HG02798 (cell line): ENCODE results near the gene ATP9B.
"Not testable (repeated sequence)": the region's sequence is repeated elsewhere in the genome, so short reads cannot be mapped to it uniquely, and the experiment has no call there.

ENCODE experiments used
- ATAC-seq: cut with Tn5 transposase; IDR thresholded peaks from one replicate; pipeline ENCODE4 v1.9.1; 2021; ENCODE audit warnings: mild to moderate bottlenecking; ENCODE audit not compliant: unreplicated experiment, poor library complexity

Gene ATP9B

GRCh38 chr18:79133724-79134123, 64.5 kb downstream of the ATP9B start:
- ATAC-seq: no peak

DNA sequence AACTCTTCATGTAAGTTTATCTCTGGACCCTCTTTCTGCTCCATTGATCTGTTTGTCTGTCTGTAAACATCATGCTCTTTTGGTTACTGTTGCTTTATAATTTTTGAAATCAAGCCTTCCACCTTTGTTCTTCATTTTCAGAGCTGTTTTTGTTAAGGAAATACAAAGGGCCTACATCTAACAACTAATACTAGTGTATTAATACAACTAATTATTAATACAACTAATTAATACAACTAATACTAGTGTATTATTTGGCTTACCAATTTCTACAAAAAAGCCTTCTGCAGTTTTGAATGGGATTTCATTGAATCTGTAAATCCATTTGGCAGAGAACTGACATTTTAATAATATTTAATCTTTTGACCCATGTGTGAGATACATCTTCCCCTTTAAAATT, 66.7 kb downstream of the ATP9B start:
- ATAC-seq: no peak

DNA sequence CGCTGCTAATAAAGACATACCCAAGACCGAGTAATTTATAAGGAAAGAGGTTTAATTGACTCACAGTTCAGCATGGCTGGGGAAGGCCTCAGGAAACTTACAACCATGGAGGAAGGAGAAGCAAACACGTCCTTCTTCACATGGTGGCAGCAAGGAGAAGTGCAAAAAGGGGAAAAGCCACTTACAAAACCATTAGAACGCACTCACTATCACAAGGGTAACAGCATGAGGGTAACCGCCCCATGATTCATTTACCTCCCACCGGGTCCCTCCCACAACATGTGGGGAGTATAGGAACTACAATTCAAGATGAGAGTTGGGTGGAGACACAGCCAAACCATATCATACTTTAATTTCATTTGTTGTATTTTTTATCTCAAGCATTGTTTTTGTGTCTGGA, 67.5 kb downstream of the ATP9B start:
- ATAC-seq: no peak

DNA sequence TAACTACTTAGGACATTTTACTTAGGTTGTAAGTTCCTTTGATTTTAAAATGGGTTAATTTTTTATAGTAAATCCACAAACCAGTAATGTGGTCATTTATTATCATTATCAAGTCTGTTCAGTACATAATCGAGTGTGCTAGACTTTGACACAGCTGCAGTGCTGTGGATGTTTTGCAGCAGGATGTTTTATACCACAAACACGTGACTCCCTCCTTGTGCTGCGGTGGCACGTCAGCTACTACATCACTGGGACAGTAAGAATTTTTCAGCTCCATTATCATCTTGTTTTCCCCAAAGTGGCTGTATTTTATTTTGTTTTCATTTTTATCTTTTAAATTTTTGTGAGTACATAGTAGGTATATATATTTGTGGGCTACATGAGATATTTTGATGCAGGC, 70.0 kb downstream of the ATP9B start:
- ATAC-seq: no peak

DNA sequence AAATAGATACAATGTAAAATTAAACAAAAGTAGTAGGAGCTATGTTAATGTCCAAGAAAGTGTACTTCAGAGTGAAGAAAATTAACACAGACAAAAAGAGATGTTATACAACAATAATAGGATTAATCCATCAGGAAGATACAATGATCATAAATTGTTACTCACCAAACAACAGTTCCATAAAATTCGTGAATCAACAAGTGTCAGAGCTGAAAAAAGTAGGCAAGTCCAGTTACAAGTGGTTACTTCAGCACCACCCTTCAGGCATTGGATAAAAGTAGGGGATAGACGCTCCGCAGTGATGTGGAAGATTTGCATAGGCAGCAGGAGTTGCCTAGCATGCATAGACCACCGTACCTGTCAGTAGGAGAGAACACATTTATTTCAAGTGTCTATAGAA, 77.8 kb downstream of the ATP9B start:
- no peak for ATAC-seq

DNA sequence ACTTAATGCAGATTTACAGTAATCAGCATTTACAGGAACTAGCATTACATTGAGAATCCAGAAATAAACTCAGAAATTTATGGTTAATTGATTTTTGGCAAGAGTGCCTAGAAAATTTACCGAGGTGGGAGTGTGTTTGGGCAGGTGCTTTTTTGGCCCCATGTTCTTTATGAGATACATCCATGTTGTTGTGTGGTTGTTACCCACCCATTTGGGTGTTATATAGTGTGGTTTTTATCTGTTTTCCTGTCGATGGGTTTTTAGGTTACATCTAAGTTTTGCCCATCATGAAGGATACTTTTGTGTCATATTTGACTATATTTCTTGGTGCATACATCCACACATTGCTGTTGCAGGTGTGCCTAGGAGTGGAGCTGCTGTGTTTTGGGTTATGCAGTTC, 82.0 kb downstream of the ATP9B start:
- ATAC-seq: no peak

DNA sequence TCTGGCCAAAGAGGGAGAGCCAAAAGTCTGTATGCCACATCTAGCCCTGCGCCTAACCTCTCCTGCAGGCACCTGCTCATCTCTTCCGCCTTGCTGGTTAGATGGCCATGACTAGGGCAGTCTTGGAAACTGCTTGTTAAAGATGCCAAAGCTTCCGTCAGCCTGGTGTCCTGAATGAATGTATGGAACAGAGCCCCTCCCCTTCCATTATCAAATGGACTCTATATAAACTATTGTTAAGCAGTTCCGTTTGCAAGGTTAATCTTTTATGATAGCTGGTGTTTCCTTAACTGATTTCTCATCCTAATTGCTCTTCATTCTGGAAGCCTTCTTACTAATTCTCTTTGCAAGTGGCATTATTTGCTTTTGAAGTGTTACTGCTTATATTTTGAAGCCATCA, 87.1 kb downstream of the ATP9B start:
- ATAC-seq: no peak

DNA sequence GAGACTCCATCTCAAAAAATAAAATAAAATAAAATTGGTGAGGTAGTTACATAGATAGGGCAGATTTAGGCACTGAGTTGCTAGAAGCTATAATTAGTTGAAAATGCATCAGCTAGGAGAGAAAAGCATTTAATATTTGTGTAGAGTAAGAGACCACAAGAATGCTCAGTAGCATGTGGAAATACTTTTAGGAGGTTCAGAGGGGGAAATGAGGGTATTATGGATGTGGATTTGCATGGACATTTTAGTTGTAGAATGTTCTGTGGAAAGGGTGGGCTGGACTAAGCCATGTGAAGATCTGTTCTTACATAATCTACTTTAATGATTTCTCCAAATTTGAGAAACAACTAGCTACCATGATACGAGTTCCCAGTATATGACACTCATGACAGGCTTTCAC, 95.5 kb downstream of the ATP9B start:
- no peak for ATAC-seq

- ATAC-seq: no peak
Observed at GRCh38 chr18:79166702-79167101, 97.5 kb downstream of the ATP9B start.

DNA sequence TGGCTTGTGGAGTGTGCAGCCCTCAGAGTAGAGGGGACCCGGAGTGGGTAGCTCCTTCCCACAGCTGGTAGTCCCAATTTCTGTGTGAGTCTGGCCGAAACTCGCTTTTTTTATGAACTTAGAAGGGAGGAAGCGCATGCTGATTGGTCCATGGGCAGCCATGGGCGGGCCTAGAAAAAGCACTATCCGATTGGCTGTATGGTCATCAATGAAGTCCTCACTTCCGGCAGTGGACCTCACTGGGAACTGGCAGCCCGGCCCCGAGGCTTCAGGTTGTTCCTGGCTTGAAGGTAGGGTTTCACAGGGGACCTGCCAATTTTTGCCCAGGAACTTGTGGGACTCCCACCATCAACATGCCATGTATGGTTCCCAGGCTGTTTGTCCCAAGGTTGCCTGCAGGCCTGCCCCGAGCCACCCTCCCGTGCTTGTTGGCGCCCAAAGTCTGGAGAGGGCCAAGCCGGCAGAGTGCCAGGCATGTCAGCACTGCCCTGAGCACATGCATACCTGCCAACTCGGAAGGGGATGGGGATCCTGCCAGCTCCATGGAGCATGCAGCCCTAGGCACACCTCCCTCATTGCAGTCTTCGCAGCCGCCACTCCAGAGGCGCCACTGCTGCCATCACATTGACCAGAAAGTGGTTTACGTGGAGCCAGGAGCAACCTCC, 98.5 kb downstream of the ATP9B start:
- no peak for ATAC-seq

GRCh38 chr18:79169958-79170555, 100.9 kb downstream of the ATP9B start:
- ATAC-seq: no peak

GRCh38 chr18:79172331-79172730, 103.1 kb downstream of the ATP9B start:
- ATAC-seq: not testable (repeated sequence)

DNA sequence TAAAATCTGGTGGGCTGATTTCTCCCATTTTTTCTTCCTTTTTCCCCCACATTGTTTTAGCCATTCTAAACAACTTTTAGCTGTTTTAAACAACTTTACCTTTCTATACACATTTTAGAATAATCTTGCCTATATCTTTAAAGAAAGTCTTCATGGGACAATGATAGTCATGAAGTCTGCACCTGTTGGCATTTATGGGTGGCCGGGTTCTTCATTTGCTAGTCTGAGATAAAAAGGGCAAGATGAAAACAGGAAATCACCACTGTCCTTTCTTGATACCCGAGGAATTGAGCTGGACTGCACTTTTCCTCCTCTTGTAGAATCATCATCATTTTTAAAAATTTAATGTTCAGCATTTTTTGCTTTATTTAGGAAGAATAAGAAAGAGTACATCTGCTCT, 104.5 kb downstream of the ATP9B start:
- no peak for ATAC-seq

GRCh38 chr18:79178113-79178531, 108.9 kb downstream of the ATP9B start:
- ATAC-seq: no peak

DNA sequence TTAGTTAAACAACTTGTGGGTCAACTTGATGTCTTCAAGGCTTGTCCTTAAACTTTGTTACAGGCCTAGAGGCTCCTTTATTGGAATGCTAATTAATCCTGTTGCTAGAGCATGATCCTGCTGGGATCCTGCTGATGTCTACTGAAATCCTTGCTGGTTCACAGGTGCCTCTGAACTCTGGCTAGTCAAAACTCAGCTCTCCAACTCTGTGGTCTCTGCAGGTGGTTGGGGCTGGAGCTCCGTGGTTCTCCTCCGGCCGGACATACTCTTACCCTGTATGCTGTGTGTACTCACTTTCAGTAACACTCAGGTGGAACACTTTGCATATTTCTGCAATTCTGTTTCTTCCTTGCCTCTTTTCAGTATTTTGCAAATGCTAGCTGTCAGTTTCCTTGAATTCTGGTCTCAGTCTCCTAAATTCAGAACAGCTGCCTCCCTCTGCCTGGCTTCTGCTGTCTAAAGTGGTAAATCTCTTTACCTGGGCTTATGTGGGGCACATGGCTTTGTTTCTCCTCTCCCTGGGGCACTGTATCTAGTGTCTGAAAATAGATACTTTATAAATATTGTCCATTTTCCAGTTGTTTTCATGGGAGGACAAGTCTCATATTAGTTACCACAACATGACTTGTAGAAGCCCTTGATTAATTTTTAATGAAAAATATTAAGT, 113.0 kb downstream of the ATP9B start:
- peak; percentile 58 for ATAC-seq

DNA sequence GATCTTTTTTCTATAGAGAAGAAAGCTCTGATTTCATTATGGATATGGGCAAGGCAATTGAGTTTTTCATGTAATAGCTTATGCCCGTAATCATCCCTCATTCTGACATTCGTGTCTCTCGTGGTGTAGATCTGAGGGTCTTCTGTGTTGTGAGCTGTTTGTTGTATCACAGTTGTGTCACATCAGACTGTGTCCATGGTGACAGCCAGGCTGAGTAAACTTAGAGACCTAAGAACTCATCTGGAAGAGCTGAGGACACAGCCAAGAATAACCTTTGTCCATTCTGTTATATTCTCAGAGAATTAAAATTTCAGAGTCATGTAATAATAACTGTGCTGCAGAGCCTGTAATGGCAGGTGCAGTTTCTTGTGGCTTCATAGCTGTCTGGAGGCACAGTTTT, 116.5 kb downstream of the ATP9B start:
- no peak for ATAC-seq

- peak; percentile 63 for ATAC-seq
Observed at GRCh38 chr18:79186649-79187048, 117.5 kb downstream of the ATP9B start.

- ATAC-seq: no peak
Observed at GRCh38 chr18:79187532-79188277, 118.5 kb downstream of the ATP9B start.

- no peak for ATAC-seq
Observed at GRCh38 chr18:79191418-79191817, 122.2 kb downstream of the ATP9B start.

- no peak for ATAC-seq
Observed at GRCh38 chr18:79191956-79192355, 122.8 kb downstream of the ATP9B start.

- ATAC-seq: no peak
Observed at GRCh38 chr18:79193826-79194225, 124.6 kb downstream of the ATP9B start.
